ENCODE results near the gene IMP3.

IMP3 gene

GRCh38 chr15:75672646-75673425 is 32.8 kb upstream of the IMP3 start:
- DNase-seq: no peak

GRCh38 chr15:75671730-75672602 is 31.9 kb upstream of the IMP3 start:
- DNase-seq: no peak

- no peak for DNase-seq
Measured at GRCh38 chr15:75669879-75670212, 29.8 kb upstream of the IMP3 start.

- DNase-seq: no peak
Measured at GRCh38 chr15:75669191-75669878, 29.3 kb upstream of the IMP3 start.

GRCh38 chr15:75666823-75667501 is 26.9 kb upstream of the IMP3 start:
- DNase-seq: no peak

GRCh38 chr15:75663931-75664421 is 24.0 kb upstream of the IMP3 start:
- no peak for DNase-seq

GRCh38 chr15:75662823-75663519 is 22.9 kb upstream of the IMP3 start:
- no peak for DNase-seq

GRCh38 chr15:75661756-75662140 is 21.7 kb upstream of the IMP3 start:
- no peak for DNase-seq

- DNase-seq: no peak
Measured at GRCh38 chr15:75661100-75661755, 21.2 kb upstream of the IMP3 start.

- no peak for DNase-seq
Measured at GRCh38 chr15:75659928-75660645, 20.1 kb upstream of the IMP3 start.

GRCh38 chr15:75659141-75659771 is 19.2 kb upstream of the IMP3 start:
- DNase-seq: no peak

- no peak for DNase-seq
Measured at GRCh38 chr15:75656813-75657212, 16.8 kb upstream of the IMP3 start.

GRCh38 chr15:75656331-75656730 is 16.3 kb upstream of the IMP3 start:
- no peak for DNase-seq

GRCh38 chr15:75655931-75656330 is 15.9 kb upstream of the IMP3 start:
- DNase-seq: no peak

- DNase-seq: no peak
Measured at GRCh38 chr15:75654201-75654907, 14.3 kb upstream of the IMP3 start.

- no peak for DNase-seq
Measured at GRCh38 chr15:75653347-75653913, 13.4 kb upstream of the IMP3 start.

GRCh38 chr15:75651810-75652543 is 12.0 kb upstream of the IMP3 start:
- DNase-seq: no peak

GRCh38 chr15:75650908-75651809 is 11.1 kb upstream of the IMP3 start:
- DNase-seq: no peak

All from activated gamma-delta T cell treated with Interleukin-2 at 50 U/mL for 16 hours (primary cell).